SK-N-SH treated with all-trans-retinoic acid at 6 μM for 48 hours (cell line): Measurements from ENCODE around the gene DAB1.

Source experiments
- ATAC-seq: fragments of 200-7000 bp; cut with Tn5 transposase; 3 replicates; pipeline ENCODE4 v1.9.1; 2020; ENCODE audit warnings: mild to moderate bottlenecking, moderate library complexity
- ARNTL ChIP-seq: fragments of 450-650 bp; formaldehyde crosslinking; IDR thresholded peaks from 2 replicates; pipeline ENCODE4 v1.5.0; 2020; ENCODE audit warnings: low read depth, mild to moderate bottlenecking, moderate library complexity, borderline replicate concordance
- BACH2 ChIP-seq: fragments of 250-450 bp; sonication (Bioruptor Pico); IDR thresholded peaks from 2 replicates; pipeline ENCODE4 v1.9.0; 2021; ENCODE audit warnings: mild to moderate bottlenecking, borderline replicate concordance
- CREB5 ChIP-seq: fragments of 250-450 bp; sonication (Bioruptor Pico); IDR thresholded peaks from 2 replicates; pipeline ENCODE4 v1.5.1; 2020; ENCODE audit warnings: low read depth, mild to moderate bottlenecking, moderate library complexity
- CSDC2 ChIP-seq: fragments of 250-450 bp; sonication (Bioruptor Pico); IDR thresholded peaks from 2 replicates; pipeline ENCODE4 v1.5.0; 2020; ENCODE audit warnings: mild to moderate bottlenecking, moderate library complexity
- CSRNP3 ChIP-seq: fragments of 250-450 bp; sonication (Bioruptor Pico); IDR thresholded peaks from 2 replicates; pipeline ENCODE4 v1.5.1; 2021; ENCODE audit warnings: mild to moderate bottlenecking, moderate library complexity
- ESRRG ChIP-seq: fragments of 250-450 bp; sonication (Bioruptor Pico); IDR thresholded peaks from 2 replicates; pipeline ENCODE4 v1.6.1; 2021; ENCODE audit warnings: mild to moderate bottlenecking
- GLIS3 ChIP-seq: fragments of 250-450 bp; sonication (Bioruptor Pico); IDR thresholded peaks from 2 replicates; pipeline ENCODE4 v1.5.0; 2020; ENCODE audit warnings: mild to moderate bottlenecking, moderate library complexity
- ISL1 ChIP-seq: fragments of 250-450 bp; sonication (Bioruptor Pico); IDR thresholded peaks from 2 replicates; pipeline ENCODE4 v2.1.2; 2022; ENCODE audit warnings: mild to moderate bottlenecking, moderate library complexity
- OSR1 ChIP-seq: fragments of 250-450 bp; sonication (Bioruptor Pico); IDR thresholded peaks from 2 replicates; pipeline ENCODE4 v1.8.0; 2022; ENCODE audit warnings: moderate library complexity, mild to moderate bottlenecking, inconsistent platforms
- POU6F1 ChIP-seq: fragments of 250-450 bp; sonication (Bioruptor Pico); IDR thresholded peaks from 2 replicates; pipeline ENCODE4 v1.8.0; 2021; ENCODE audit warnings: low read depth, mild to moderate bottlenecking, moderate library complexity, borderline replicate concordance
- PPARA ChIP-seq: fragments of 250-450 bp; sonication (Bioruptor Pico); IDR thresholded peaks from 2 replicates; pipeline ENCODE4 v1.5.0; 2020; ENCODE audit warnings: mild to moderate bottlenecking, borderline replicate concordance
- RARB ChIP-seq: fragments of 250-450 bp; sonication (Bioruptor Pico); IDR thresholded peaks from 2 replicates; pipeline ENCODE4 v1.8.0; 2021; ENCODE audit warnings: mild to moderate bottlenecking, moderate library complexity
- SNAI2 ChIP-seq: fragments of 250-450 bp; sonication (Bioruptor Pico); IDR thresholded peaks from 2 replicates; pipeline ENCODE4 v1.5.0; 2020; ENCODE audit warnings: mild to moderate bottlenecking, moderate library complexity
- TCF4 ChIP-seq: fragments of 250-450 bp; sonication (Bioruptor Pico); IDR thresholded peaks from 2 replicates; pipeline ENCODE4 v1.8.0; 2021; ENCODE audit warnings: mild to moderate bottlenecking, moderate library complexity, borderline replicate concordance
- TOX ChIP-seq: fragments of 250-450 bp; sonication (Bioruptor Pico); IDR thresholded peaks from 2 replicates; pipeline ENCODE4 v1.8.0; 2021; ENCODE audit warnings: mild to moderate bottlenecking, moderate library complexity, borderline replicate concordance
- TSHZ2 ChIP-seq: fragments of 250-450 bp; sonication (Bioruptor Pico); IDR thresholded peaks from 2 replicates; pipeline ENCODE4 v1.5.0; 2020; ENCODE audit warnings: mild to moderate bottlenecking, moderate library complexity
- ZC3H10 ChIP-seq: fragments of 250-450 bp; sonication (Bioruptor Pico); IDR thresholded peaks from 2 replicates; pipeline ENCODE4 v1.5.1; 2021; ENCODE audit warnings: mild to moderate bottlenecking, moderate library complexity
- ZFP3 ChIP-seq: fragments of 250-450 bp; sonication (Bioruptor Pico); IDR thresholded peaks from 2 replicates; pipeline ENCODE4 v1.5.0; 2020; ENCODE audit warnings: mild to moderate bottlenecking, moderate library complexity
- ZFP30 ChIP-seq: fragments of 450-650 bp; formaldehyde crosslinking; IDR thresholded peaks from 2 replicates; pipeline ENCODE4 v1.5.0; 2022; ENCODE audit warnings: mild to moderate bottlenecking, moderate library complexity
- ZNF565 ChIP-seq: fragments of 450-650 bp; formaldehyde crosslinking; conservative IDR thresholded peaks from 2 replicates; pipeline ENCODE4 v1.5.0; 2020; ENCODE audit warnings: low read depth, mild to moderate bottlenecking, moderate library complexity
- ZNF70 ChIP-seq: fragments of 450-650 bp; formaldehyde crosslinking; IDR thresholded peaks from 2 replicates; pipeline ENCODE4 v1.5.0; 2020; ENCODE audit warnings: mild to moderate bottlenecking, moderate library complexity
- ZNF8 ChIP-seq: fragments of 450-650 bp; formaldehyde crosslinking; IDR thresholded peaks from 2 replicates; pipeline ENCODE4 v1.5.0; 2020; ENCODE audit warnings: mild to moderate bottlenecking, moderate library complexity
- TF ChIP-seq, protein P1 (sequence below): fragments of 250-450 bp; sonication (Bioruptor Pico); IDR thresholded peaks from 2 replicates; pipeline ENCODE4 v1.8.0; 2020; ENCODE audit warnings: mild to moderate bottlenecking, moderate library complexity, borderline replicate concordance

DAB1 gene

GRCh38 chr1:56967900-56968832 is 455.7 kb downstream of the DAB1 start:
- no peak for TF ChIP-seq OSR1 (CRISPR knock-in tag)
- TF ChIP-seq ZFP3 (CRISPR knock-in tag) = no peak
- TF ChIP-seq TCF4 = no peak
- no peak for TF ChIP-seq TSHZ2 (CRISPR knock-in tag)
- TF ChIP-seq POU6F1 (CRISPR knock-in tag) = no peak
- no peak for TF ChIP-seq RARB (CRISPR knock-in tag)
- TF ChIP-seq ZNF565 (CRISPR knock-in tag) = no peak
- TF ChIP-seq ESRRG (CRISPR knock-in tag) = no peak
- TF ChIP-seq ZC3H10 (CRISPR knock-in tag) = no peak
- no peak for TF ChIP-seq CSDC2
- no peak for TF ChIP-seq ARNTL (CRISPR knock-in tag)
- TF ChIP-seq CSRNP3 (CRISPR knock-in tag) = no peak
- TF ChIP-seq, protein P1, sequence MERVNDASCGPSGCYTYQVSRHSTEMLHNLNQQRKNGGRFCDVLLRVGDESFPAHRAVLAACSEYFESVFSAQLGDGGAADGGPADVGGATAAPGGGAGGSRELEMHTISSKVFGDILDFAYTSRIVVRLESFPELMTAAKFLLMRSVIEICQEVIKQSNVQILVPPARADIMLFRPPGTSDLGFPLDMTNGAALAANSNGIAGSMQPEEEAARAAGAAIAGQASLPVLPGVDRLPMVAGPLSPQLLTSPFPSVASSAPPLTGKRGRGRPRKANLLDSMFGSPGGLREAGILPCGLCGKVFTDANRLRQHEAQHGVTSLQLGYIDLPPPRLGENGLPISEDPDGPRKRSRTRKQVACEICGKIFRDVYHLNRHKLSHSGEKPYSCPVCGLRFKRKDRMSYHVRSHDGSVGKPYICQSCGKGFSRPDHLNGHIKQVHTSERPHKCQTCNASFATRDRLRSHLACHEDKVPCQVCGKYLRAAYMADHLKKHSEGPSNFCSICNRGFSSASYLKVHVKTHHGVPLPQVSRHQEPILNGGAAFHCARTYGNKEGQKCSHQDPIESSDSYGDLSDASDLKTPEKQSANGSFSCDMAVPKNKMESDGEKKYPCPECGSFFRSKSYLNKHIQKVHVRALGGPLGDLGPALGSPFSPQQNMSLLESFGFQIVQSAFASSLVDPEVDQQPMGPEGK (CRISPR knock-in tag) = no peak
- TF ChIP-seq ZFP30 (CRISPR knock-in tag) = no peak
- no peak for TF ChIP-seq ZNF8 (CRISPR knock-in tag)
- TF ChIP-seq ISL1 (CRISPR knock-in tag) = no peak
- no peak for TF ChIP-seq SNAI2 (CRISPR knock-in tag)
- no peak for TF ChIP-seq GLIS3 (CRISPR knock-in tag)

DNA sequence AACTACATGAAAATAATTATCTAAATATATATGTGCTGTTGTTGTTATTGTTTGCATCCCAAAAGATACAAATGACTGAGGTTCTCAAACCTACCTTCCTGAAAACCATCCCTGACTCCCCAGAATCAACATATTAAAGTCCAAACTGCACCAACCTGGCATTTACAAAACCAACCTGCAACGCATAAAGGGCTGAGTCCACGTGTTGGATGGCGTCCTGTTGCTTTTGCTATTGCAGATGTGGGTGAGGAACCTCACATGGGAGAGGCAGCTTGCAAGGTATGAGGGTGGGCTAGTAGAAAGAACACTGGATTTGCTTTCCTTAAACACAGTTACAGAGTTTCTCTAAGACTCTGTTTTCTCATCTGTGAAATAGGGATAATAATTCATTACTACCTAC is 456.5 kb downstream of the DAB1 start:
- no peak for TF ChIP-seq ZFP3 (CRISPR knock-in tag)
- no peak for TF ChIP-seq CREB5
- TF ChIP-seq ZNF70 = no peak
- no peak for TF ChIP-seq PPARA (CRISPR knock-in tag)
- no peak for TF ChIP-seq ESRRG (CRISPR knock-in tag)
- no peak for TF ChIP-seq TOX (CRISPR knock-in tag)
- no peak for TF ChIP-seq BACH2 (CRISPR knock-in tag)
- TF ChIP-seq, protein P1 (CRISPR knock-in tag) = no peak
- TF ChIP-seq RARB (CRISPR knock-in tag) = no peak
- TF ChIP-seq OSR1 (CRISPR knock-in tag) = no peak
- TF ChIP-seq POU6F1 (CRISPR knock-in tag) = no peak
- no peak for TF ChIP-seq TCF4
- TF ChIP-seq SNAI2 (CRISPR knock-in tag) = no peak
- TF ChIP-seq, all 23 proteins: peak for 0
- ATAC-seq = no peak

More at GRCh38 chr1:56967900-56968832, 455.7 kb downstream of the DAB1 start:
- ATAC-seq = peak; percentile 56; the same call in 2 of the 3 replicates
